H1 (cell line): ENCODE measurements around the gene GLCE. TPM values are rescaled to one million over a fixed set of nuclear protein-coding genes. Genes with fewer than 3 reads are reported as not detected.

Experiments
- CTCF ChIA-PET: fragments of 300-600 bp; sonication (Branson Sonifier 250); formaldehyde crosslinking; loops from one replicate; lab custom pipeline; 2021; ENCODE audit not compliant: partially characterized antibody; lab: Charles Lee
- POLR2A ChIA-PET: fragments of 300-600 bp; sonication (Branson Sonifier 250); formaldehyde crosslinking; loops from one replicate; lab custom pipeline; 2021; ENCODE audit warnings: inconsistent platforms; ENCODE audit not compliant: partially characterized antibody; lab: Charles Lee
- DNase-seq, 2 experiments: peaks; one replicate each; pipeline versions ENCODE4 v3.0.0 to v3.0.0-alpha.2; 2010 to 2022; ENCODE audit warnings: low spot score in 2 of 2, low read depth in 1 of 2, mixed read lengths in 1 of 2
- FAIRE-seq: peaks from 2 replicates; lab custom pipeline; 2011; peaks lifted over from hg19 to GRCh38; lab: Jason Lieb, UNC
- H2AFZ ChIP-seq: 2 replicates; pipeline ENCODE4 v1.8.1; 2012; ENCODE audit warnings: low read length, inconsistent platforms
- H2AK5ac ChIP-seq: 2 replicates; pipeline ENCODE4 v1.6.1; 2013; ENCODE audit warnings: low read depth, low read length
- H2BK120ac ChIP-seq: replicated peaks from 2 replicates; pipeline ENCODE3; 2013; ENCODE audit warnings: low read depth, low read length, inconsistent platforms
- H2BK12ac ChIP-seq: 2 replicates; pipeline ENCODE4 v1.6.1; 2013; ENCODE audit warnings: low read depth, low read length
- H2BK15ac ChIP-seq: 2 replicates; pipeline ENCODE4 v1.6.1; 2013; ENCODE audit warnings: low read length
- H2BK20ac ChIP-seq: 2 replicates; pipeline ENCODE4 v1.6.1; 2013; ENCODE audit warnings: low read length
- H2BK5ac ChIP-seq: 2 replicates; pipeline ENCODE4 v1.6.1; 2013; ENCODE audit warnings: low read depth, low read length
- H3K14ac ChIP-seq: 2 replicates; pipeline ENCODE4 v1.6.1; 2013; ENCODE audit warnings: inconsistent platforms; ENCODE audit not compliant: insufficient read length
- H3K18ac ChIP-seq: 2 replicates; pipeline ENCODE4 v1.6.1; 2013; ENCODE audit warnings: low read length; ENCODE audit errors: extremely low read depth
- H3K23ac ChIP-seq: 2 replicates; pipeline ENCODE4 v1.6.1; 2013; ENCODE audit warnings: inconsistent platforms; ENCODE audit not compliant: insufficient read length
- H3K23me2 ChIP-seq: 2 replicates; pipeline ENCODE4 v1.6.1; 2013; ENCODE audit warnings: low read depth, low read length
- H3K27ac ChIP-seq: 2 replicates; pipeline ENCODE4 v1.6.1; 2011; ENCODE audit warnings: low read depth, low read length, inconsistent platforms
- H3K27me3 ChIP-seq, 4 experiments: replicated peaks in 1 of 4; 1 replicate in 1 of 4; 2 replicates in 3 of 4; pipeline versions ENCODE4 v1.6.1 to v1.8.1; 2011 to 2013; ENCODE audit warnings: low read length in 3 of 4, mild to moderate bottlenecking in 3 of 4, inconsistent platforms in 2 of 4, mixed read lengths in 2 of 4, moderate library complexity in 1 of 4; ENCODE audit not compliant: control insufficient read depth in 3 of 4, insufficient read depth in 3 of 4; ENCODE audit errors: extremely low read depth in 1 of 4
- H3K36me3 ChIP-seq, 4 experiments: 2 replicates each; pipeline versions ENCODE4 v1.6.1 to v1.8.1; 2011 to 2013; ENCODE audit warnings: mild to moderate bottlenecking in 4 of 4, low read length in 3 of 4, moderate library complexity in 2 of 4, control low read depth in 1 of 4, inconsistent platforms in 1 of 4; ENCODE audit not compliant: insufficient read depth in 4 of 4, control insufficient read depth in 2 of 4
- H3K4ac ChIP-seq: replicated peaks from 2 replicates; pipeline ENCODE3; 2013; ENCODE audit warnings: low read length, low read depth, mixed read lengths, inconsistent platforms; ENCODE audit not compliant: insufficient read length
- H3K4me1 ChIP-seq, 4 experiments: replicated peaks in 1 of 4; 1 replicate in 1 of 4; 2 replicates in 3 of 4; pipeline versions ENCODE4 v1.6.1 to v1.8.1; 2011 to 2013; ENCODE audit warnings: low read length in 3 of 4, inconsistent platforms in 2 of 4, mixed read lengths in 1 of 4; ENCODE audit not compliant: insufficient read depth in 4 of 4, control insufficient read depth in 3 of 4
- H3K4me2 ChIP-seq, 2 experiments: 2 replicates each; pipeline versions ENCODE4 v1.6.1 to v1.8.1; 2011 to 2013; ENCODE audit warnings: low read depth in 2 of 2, low read length in 2 of 2, control low read depth in 1 of 2, inconsistent platforms in 1 of 2, mild to moderate bottlenecking in 1 of 2; ENCODE audit not compliant: insufficient read depth in 1 of 2
- H3K4me3 ChIP-seq, 4 experiments: fragments of 200-600, 300-600 bp in 1 of 4; sonication (generic), shearing (Covaris generic), sonication (Bioruptor Twin) in 1 of 4; 2 replicates each; pipeline versions ENCODE4 v1.5.1 to v1.8.1; 2011 to 2016; ENCODE audit warnings: low read length in 4 of 4, low read depth in 3 of 4, control low read depth in 2 of 4, inconsistent platforms in 2 of 4, mild to moderate bottlenecking in 2 of 4, mixed read lengths in 1 of 4, moderate library complexity in 1 of 4; ENCODE audit not compliant: insufficient read depth in 2 of 4; ENCODE audit errors: extremely low read depth in 1 of 4
- H3K56ac ChIP-seq: replicated peaks from 2 replicates; pipeline ENCODE3; 2013; ENCODE audit warnings: low read depth, mild to moderate bottlenecking, mixed read lengths, low read length, inconsistent platforms; ENCODE audit not compliant: insufficient read length
- H3K79me1 ChIP-seq: 2 replicates; pipeline ENCODE4 v1.6.1; 2013; ENCODE audit warnings: low read depth, low read length, control low read depth
- H3K79me2 ChIP-seq, 2 experiments: 2 replicates each; pipeline versions ENCODE4 v1.6.1 to v1.8.1; 2012 to 2013; ENCODE audit warnings: low read length in 2 of 2, mild to moderate bottlenecking in 2 of 2, inconsistent platforms in 1 of 2; ENCODE audit not compliant: insufficient read depth in 2 of 2, control insufficient read depth in 1 of 2
- H3K9ac ChIP-seq, 4 experiments: replicated peaks in 1 of 4; 1 replicate in 1 of 4; 2 replicates in 3 of 4; pipeline versions ENCODE4 v1.6.1 to v1.8.1; 2011 to 2013; ENCODE audit warnings: low read depth in 3 of 4, low read length in 3 of 4, control low read depth in 2 of 4, mild to moderate bottlenecking in 2 of 4, moderate library complexity in 2 of 4, inconsistent platforms in 1 of 4; ENCODE audit errors: extremely low read depth in 1 of 4
- H3K9me3 ChIP-seq, 2 experiments: 2 replicates each; pipeline versions ENCODE4 v1.6.1 to v1.8.1; 2012 to 2013; ENCODE audit warnings: mild to moderate bottlenecking in 2 of 2, moderate library complexity in 2 of 2, control low read depth in 1 of 2, inconsistent platforms in 1 of 2, low read depth in 1 of 2, low read length in 1 of 2, mixed read lengths in 1 of 2; ENCODE audit not compliant: insufficient read depth in 2 of 2
- H4K20me1 ChIP-seq, 2 experiments: replicated peaks in 1 of 2; 2 replicates each; pipeline versions ENCODE3 to v1.8.1; 2011 to 2013; ENCODE audit warnings: inconsistent platforms in 2 of 2, low read length in 2 of 2, mild to moderate bottlenecking in 1 of 2; ENCODE audit not compliant: insufficient read depth in 2 of 2, control insufficient read depth in 1 of 2
- H4K5ac ChIP-seq: 2 replicates; pipeline ENCODE4 v1.6.1; 2013; ENCODE audit warnings: low read length, low read depth, mixed read lengths, inconsistent platforms; ENCODE audit not compliant: insufficient read length
- H4K8ac ChIP-seq: 2 replicates; pipeline ENCODE4 v1.8.0; 2013; ENCODE audit warnings: mild to moderate bottlenecking, moderate library complexity, low read length, inconsistent platforms; ENCODE audit not compliant: insufficient read depth; ENCODE audit errors: extremely low read depth
- H4K91ac ChIP-seq: replicated peaks from 2 replicates; pipeline ENCODE3; 2013; ENCODE audit warnings: low read length, mixed read lengths, inconsistent platforms; ENCODE audit not compliant: insufficient read length
- CREB1 ChIP-seq: IDR thresholded peaks from 2 replicates; pipeline ENCODE4 v1.6.1; 2012; ENCODE audit warnings: inconsistent platforms
- WGBS, 2 experiments: shearing (Covaris generic) in 1 of 2; methylation state at CpG; one replicate each; pipeline versions ENCODE4 v1.1.6 to v1.1.7; 2013 to 2015; ENCODE audit warnings: low lambda C conversion rate in 2 of 2, mixed read lengths in 2 of 2, inconsistent platforms in 1 of 2, low coverage in 1 of 2, missing lambda C conversion rate in 1 of 2; ENCODE audit not compliant: insufficient replicate concordance in 2 of 2, insufficient coverage in 1 of 2, insufficient read length in 1 of 2; ENCODE audit errors: extremely low coverage in 1 of 2, missing lambda C conversion rate in 1 of 2; 5-methylcytosine and 5-hydroxymethylcytosine counted together
- polyA plus RNA-seq, 7 experiments: library from polyadenylated mRNA; depleted of rRNA in 3 of 7; stranded (reverse) in 5 of 7; unstranded in 2 of 7; fragments of >200 nt in 5 of 7; fragments of 200-250 nt in 2 of 7; gene quantifications; 1 replicate in 5 of 7; 2 replicates in 1 of 7; 4 replicates in 1 of 7; pipeline versions ENCODE4 v1.2.1 to v1.2.3, GENCODE V29; 2011 to 2013; ENCODE audit warnings: missing spikeins in 2 of 7, mixed read lengths in 2 of 7
- total RNA-seq: library from RNA; stranded (reverse); fragmentation: NEBNext Ultra II Directional; extraction: Animal tissue kit (Norgen Biotek cat#: 25700); gene quantifications from 2 replicates; pipeline ENCODE4 v1.2.1, GENCODE V29; 2021

The GLCE gene
- total and polyA plus RNA-seq, 2 of the 8 experiments (the other 6 are each of a cell fraction or from before 2014, with no cell fraction given): 17.1 to 22.7 TPM

- Histone ChIP-seq H4K91ac (no peak overlapping the region), H3K79me2 (no peaks in the 10 kb centered on the region), H2BK12ac (no peak overlapping the region), H3K23ac (no peak overlapping the region), H2BK120ac (no peak overlapping the region), H4K20me1 (no peaks in the 10 kb centered on the region), H3K4me3 (no peak overlapping the region), H3K27me3 (no peaks in the 10 kb centered on the region), H3K56ac (no peak overlapping the region), H3K4me1 (no peaks in the 10 kb centered on the region), H4K8ac (no peak overlapping the region), H3K4me2 (no peak overlapping the region), H3K9ac (no peak overlapping the region), H3K79me1 (no peaks in the 10 kb centered on the region), H3K18ac (no peak overlapping the region), H3K9me3 (no peaks in the 10 kb centered on the region), H3K36me3 (no peaks in the 10 kb centered on the region), H4K5ac (no peak overlapping the region), H2BK20ac (no peak overlapping the region), H2BK15ac (no peak overlapping the region), H2AFZ (no peak overlapping the region), H3K27ac (no peak overlapping the region), H3K4ac (no peak overlapping the region), H2BK5ac (no peak overlapping the region), H2AK5ac (no peak overlapping the region), H3K14ac (no peak overlapping the region), H3K23me2 (no peaks in the 10 kb centered on the region)
- 30% methylated on average over 2 of the region's 2 CpGs; no CpG with 5 or more reads in 1 of the 2 experiments for WGBS, 2 experiments
- FAIRE-seq: no peak
- DNase-seq: no peak
- ChIA-PET CTCF (interaction anchor here (1.1 to 1.6 kb wide), 3 partner anchors 20 to 213 kb away, joined by 3 to 5 read pairs (median 4); no protein-coding TSS in a partner anchor), POLR2A (interaction anchor here (0.8 kb wide), 1 partner anchor 19 kb away, joined by 3 read pairs; no protein-coding TSS in a partner anchor)
- no peak for TF ChIP-seq CREB1
Measured at GRCh38 chr15:69244798-69245197, 84.4 kb downstream of the GLCE start.
